PFSK-1 (cell line): Measurements from ENCODE around the gene CACNG4.

ENCODE experiments used
- FOXP2 ChIP-seq: optimal IDR thresholded peaks from 2 replicates; pipeline ENCODE3; 2011; ENCODE audit warnings: borderline replicate concordance, control low read depth, inconsistent platforms; ENCODE audit not compliant: insufficient read depth; ENCODE audit errors: extremely low read length, extremely low read depth
- POLR2AphosphoS5 ChIP-seq: IDR thresholded peaks from 2 replicates; pipeline ENCODE4 v1.6.1; 2012; ENCODE audit warnings: low read depth, mild to moderate bottlenecking, control low read depth, low read length, moderate library complexity
- SIN3A ChIP-seq: IDR thresholded peaks from 2 replicates; pipeline ENCODE4 v1.6.1; 2012; ENCODE audit warnings: mild to moderate bottlenecking, low read length, moderate library complexity, borderline replicate concordance; ENCODE audit not compliant: insufficient read depth
- TAF1 ChIP-seq: IDR thresholded peaks from 2 replicates; pipeline ENCODE4 v1.6.1; 2012; ENCODE audit warnings: low read length, control low read depth, borderline replicate concordance; ENCODE audit not compliant: insufficient read depth
- TF ChIP-seq, protein P1 (sequence below), 2 experiments: IDR thresholded peaks; 2 replicates each; pipeline versions ENCODE4 v1.6.1 to v1.8.0; 2011 to 2012; ENCODE audit warnings: low read depth in 2 of 2, low read length in 2 of 2, control low read depth in 1 of 2, inconsistent platforms in 1 of 2, mild to moderate bottlenecking in 1 of 2, moderate library complexity in 1 of 2; ENCODE audit not compliant: insufficient read depth in 1 of 2

Gene CACNG4

DNA sequence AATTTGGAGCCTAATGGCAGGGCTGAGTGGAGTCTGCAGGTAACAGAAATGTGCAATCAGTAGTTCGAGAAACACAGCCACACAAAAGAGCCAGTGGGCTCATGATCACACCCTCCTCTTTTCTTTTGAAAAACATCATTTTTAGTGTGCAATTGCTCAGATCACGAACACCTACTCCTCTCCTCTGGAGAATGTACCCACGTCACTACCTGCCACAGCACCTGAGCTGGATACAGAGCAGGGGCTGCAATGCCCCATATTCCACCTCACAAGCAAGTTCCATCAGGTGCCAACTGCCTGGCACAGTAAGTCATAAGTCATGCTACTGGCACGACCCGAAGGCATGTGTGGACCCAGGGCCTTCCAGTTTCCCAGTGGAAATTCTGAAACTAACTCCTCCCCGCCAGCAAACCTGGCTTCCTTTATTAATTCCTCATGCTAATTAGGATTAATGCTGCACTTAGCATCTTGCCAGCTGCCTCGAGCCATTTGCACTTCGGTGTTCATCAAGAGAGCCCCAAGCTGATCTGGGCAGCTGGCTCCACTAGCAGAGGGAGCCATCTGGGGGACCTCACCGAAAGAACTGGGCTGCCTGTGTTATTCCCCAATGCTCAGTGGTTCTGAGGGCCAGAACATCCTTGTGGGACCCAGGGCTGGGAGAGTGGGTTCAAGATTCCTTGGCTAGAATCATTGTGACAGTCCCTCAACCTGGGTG is 2.4 kb downstream of the CACNG4 start:
- TF ChIP-seq SIN3A = no peak
- TF ChIP-seq TAF1 = no peak
- TF ChIP-seq, protein P1, sequence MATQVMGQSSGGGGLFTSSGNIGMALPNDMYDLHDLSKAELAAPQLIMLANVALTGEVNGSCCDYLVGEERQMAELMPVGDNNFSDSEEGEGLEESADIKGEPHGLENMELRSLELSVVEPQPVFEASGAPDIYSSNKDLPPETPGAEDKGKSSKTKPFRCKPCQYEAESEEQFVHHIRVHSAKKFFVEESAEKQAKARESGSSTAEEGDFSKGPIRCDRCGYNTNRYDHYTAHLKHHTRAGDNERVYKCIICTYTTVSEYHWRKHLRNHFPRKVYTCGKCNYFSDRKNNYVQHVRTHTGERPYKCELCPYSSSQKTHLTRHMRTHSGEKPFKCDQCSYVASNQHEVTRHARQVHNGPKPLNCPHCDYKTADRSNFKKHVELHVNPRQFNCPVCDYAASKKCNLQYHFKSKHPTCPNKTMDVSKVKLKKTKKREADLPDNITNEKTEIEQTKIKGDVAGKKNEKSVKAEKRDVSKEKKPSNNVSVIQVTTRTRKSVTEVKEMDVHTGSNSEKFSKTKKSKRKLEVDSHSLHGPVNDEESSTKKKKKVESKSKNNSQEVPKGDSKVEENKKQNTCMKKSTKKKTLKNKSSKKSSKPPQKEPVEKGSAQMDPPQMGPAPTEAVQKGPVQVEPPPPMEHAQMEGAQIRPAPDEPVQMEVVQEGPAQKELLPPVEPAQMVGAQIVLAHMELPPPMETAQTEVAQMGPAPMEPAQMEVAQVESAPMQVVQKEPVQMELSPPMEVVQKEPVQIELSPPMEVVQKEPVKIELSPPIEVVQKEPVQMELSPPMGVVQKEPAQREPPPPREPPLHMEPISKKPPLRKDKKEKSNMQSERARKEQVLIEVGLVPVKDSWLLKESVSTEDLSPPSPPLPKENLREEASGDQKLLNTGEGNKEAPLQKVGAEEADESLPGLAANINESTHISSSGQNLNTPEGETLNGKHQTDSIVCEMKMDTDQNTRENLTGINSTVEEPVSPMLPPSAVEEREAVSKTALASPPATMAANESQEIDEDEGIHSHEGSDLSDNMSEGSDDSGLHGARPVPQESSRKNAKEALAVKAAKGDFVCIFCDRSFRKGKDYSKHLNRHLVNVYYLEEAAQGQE (IDR thresholded peaks at IDR 0.05; ENCODE audit: insufficient read depth in 1 of 2, low read depth in 2 of 2, low read length in 2 of 2) = no peak
- TF ChIP-seq POLR2AphosphoS5 = no peak
- no peak for TF ChIP-seq FOXP2

- TF ChIP-seq TAF1 (no peak), SIN3A (no peak), POLR2AphosphoS5 (no peak), FOXP2 (no peak)
- TF ChIP-seq, protein P1 (IDR thresholded peaks at IDR 0.05; ENCODE audit: insufficient read depth in 1 of 2, low read depth in 2 of 2, low read length in 2 of 2) = no peak
Measured at GRCh38 chr17:66967837-66968543, 3.5 kb downstream of the CACNG4 start.

- TF ChIP-seq, protein P1 (IDR thresholded peaks at IDR 0.05; ENCODE audit: insufficient read depth in 1 of 2, low read depth in 2 of 2, low read length in 2 of 2) = no peak
- TF ChIP-seq SIN3A (no peak), FOXP2 (no peak), TAF1 (no peak), POLR2AphosphoS5 (no peak)
Measured at GRCh38 chr17:66968916-66969315, 4.4 kb downstream of the CACNG4 start.

DNA sequence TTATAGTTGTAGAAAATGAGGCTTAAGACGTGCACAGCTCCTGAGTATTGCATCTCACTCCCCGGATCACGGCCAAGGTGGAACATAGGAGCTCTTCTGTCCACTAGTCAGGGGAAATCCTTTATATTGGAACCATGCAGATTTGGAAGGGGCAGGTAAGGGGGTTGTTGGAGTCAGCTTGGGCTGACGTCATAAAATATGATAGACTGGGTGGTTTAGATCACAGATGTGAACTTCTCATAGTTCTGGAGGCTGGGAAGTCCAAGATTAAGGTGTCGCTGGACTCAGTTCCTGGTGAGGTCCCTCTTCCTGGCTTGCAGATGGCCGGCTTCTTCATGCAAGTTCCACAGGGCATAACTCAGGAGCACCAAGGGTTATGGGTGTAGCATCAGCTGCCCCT is 5.6 kb downstream of the CACNG4 start:
- TF ChIP-seq SIN3A (no peak), TAF1 (no peak), POLR2AphosphoS5 (no peak), FOXP2 (no peak)
- TF ChIP-seq, protein P1 (IDR thresholded peaks at IDR 0.05; ENCODE audit: insufficient read depth in 1 of 2, low read depth in 2 of 2, low read length in 2 of 2) = no peak
